ENCODE results near the gene HKDC1.

HKDC1 gene

GRCh38 chr10:69290993-69291392 lies 70.9 kb downstream of the HKDC1 start:
- TF ChIP-seq GATA1 (IDR thresholded peaks at IDR 0.05; ENCODE audit: low read depth, low read length) = no peak
- TF ChIP-seq POLR2A (IDR thresholded peaks at IDR 0.05; ENCODE audit: low read length) = no peak

GRCh38 chr10:69292459-69292858 lies 72.3 kb downstream of the HKDC1 start:
- TF ChIP-seq GATA1 (IDR thresholded peaks at IDR 0.05; ENCODE audit: low read depth, low read length) (no peak), POLR2A (IDR thresholded peaks at IDR 0.05; ENCODE audit: low read length) (no peak)
- peak; percentile 47 to 69 for DNase-seq

More at GRCh38 chr10:69290993-69291392, 70.9 kb downstream of the HKDC1 start:
- DNase-seq = no peak

DNA sequence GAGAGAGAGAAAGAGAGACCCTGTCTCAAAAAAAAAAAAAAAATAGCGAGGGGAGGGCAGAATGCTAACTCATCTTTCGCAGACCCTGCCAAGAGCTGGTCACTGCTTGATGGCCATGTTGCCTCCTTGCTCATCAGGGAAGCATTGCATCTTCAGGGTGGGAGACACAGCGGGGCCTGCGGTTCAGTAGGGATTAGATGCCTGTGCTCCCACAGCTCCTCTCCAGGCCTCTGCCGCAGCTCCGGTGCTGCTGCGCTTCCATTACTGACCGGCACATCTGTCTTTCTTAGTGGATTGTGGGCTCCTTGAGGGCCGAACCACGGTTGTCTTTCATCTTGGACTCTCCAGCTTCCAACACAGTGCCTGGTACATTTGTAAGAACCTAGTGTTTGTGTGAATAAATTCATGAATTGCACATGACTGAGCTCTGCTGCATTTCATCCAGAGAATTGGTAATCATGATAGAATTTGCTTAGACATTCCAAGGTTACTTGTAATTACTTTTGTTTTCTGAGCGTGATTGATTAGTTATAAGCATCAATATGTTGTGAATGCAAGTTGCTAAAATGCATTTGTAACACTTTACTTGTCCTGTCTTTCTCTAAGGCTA lies 75.0 kb downstream of the HKDC1 start:
- no peak for DNase-seq
- TF ChIP-seq POLR2A (IDR thresholded peaks at IDR 0.05; ENCODE audit: low read length) = no peak
- TF ChIP-seq GATA1 (IDR thresholded peaks at IDR 0.05; ENCODE audit: low read depth, low read length) = no peak

DNA sequence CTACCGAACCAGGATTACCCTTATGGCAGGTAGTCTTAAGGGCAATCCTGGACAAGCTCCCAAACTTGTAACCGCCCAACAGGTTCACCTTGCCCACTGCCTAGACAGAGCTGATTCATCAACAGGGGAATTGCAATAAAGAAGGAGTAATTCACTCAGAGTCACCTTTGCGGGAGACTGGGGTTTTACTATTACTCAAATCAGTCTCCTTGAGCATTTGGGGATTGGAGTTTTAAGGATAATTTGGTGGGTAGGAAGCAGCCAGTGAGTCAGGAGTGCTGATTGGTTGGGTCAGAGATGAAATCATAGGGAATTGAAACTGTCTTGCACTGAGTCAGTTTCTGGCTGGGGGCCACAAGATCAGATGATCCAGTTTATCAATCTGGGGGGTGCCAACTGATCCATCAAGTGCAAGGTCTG lies 83.5 kb downstream of the HKDC1 start:
- peak; percentile 31 to 33 for DNase-seq
- TF ChIP-seq GATA1 (IDR thresholded peaks at IDR 0.05; ENCODE audit: low read depth, low read length) = no peak
- no peak for TF ChIP-seq POLR2A (IDR thresholded peaks at IDR 0.05; ENCODE audit: low read length)

- no peak for TF ChIP-seq GATA1 (IDR thresholded peaks at IDR 0.05; ENCODE audit: low read depth, low read length)
- TF ChIP-seq POLR2A (IDR thresholded peaks at IDR 0.05; ENCODE audit: low read length) = no peak
- DNase-seq = no peak
Measured at GRCh38 chr10:69306421-69306820, 86.3 kb downstream of the HKDC1 start.

- no peak for DNase-seq
- no peak for TF ChIP-seq POLR2A (IDR thresholded peaks at IDR 0.05; ENCODE audit: low read length)
- no peak for TF ChIP-seq GATA1 (IDR thresholded peaks at IDR 0.05; ENCODE audit: low read depth, low read length)
Measured at GRCh38 chr10:69307434-69307833, 87.3 kb downstream of the HKDC1 start.

GRCh38 chr10:69308304-69308703 lies 88.2 kb downstream of the HKDC1 start:
- DNase-seq = peak in 1 of 2 experiments; percentile 58

DNA sequence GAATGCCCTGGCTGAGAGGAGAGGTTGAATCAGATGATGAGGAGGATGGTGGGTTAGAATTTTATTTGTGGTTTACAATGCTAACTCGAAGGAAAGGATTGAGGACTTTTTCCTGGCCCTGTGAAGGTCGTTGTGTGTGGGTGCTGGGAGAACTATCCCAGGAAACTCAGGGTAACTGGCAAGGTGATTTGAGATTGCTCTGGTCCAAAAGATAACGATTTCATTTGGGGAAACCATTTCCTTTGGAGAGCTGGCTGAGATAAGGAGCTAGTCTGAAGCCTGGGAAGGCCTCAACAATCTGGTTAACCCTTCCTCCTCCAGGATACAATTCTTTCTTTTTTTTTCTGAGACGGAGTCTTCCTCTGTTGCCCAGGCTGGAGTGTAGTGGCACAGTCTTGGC lies 91.2 kb downstream of the HKDC1 start:
- DNase-seq = no peak
- TF ChIP-seq POLR2A (IDR thresholded peaks at IDR 0.05; ENCODE audit: low read length) (no peak), GATA1 (IDR thresholded peaks at IDR 0.05; ENCODE audit: low read depth, low read length) (no peak)

DNA sequence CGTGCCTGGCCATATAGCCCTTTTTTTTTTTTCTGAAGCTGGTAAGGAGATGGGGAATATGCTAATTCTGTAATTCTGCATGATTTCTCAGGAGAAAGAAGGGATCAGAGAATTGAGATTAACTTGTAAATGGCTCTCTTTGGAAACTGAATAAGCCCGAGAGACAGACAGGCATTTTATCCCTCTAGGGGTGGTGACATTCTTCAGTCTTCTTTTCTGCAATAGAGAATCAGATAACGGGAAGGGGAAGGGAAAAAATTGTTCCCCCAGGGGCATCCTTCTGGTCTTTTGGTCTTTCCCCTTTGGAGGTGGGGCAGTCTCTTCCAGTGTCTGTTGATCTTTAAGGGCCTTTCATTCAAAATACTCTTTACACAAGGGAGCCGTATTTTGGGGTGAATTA lies 92.4 kb downstream of the HKDC1 start:
- TF ChIP-seq POLR2A (IDR thresholded peaks at IDR 0.05; ENCODE audit: low read length) = no peak
- no peak for TF ChIP-seq GATA1 (IDR thresholded peaks at IDR 0.05; ENCODE audit: low read depth, low read length)
- peak in 1 of 2 experiments; percentile 43 for DNase-seq

DNA sequence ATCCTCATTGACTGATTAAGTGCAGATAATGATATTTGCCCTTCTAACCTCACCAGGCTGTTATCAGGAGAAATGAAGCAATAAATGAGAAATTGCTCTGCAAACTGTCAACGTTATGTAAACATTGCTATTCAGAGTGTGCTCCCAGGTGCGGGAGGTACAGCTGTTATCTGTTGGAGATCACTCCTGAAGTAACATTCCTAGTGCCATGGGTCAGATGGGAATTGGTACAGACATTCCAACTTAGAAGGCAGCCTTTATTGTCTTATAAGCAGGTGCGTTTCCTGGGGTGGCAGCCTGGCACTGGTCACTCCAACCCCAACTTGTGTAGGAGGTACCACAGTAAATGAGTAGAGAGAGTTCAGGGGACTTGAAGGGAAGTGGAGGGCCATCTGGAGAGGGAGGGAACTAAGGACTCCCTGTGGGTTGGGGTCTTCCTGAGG lies 95.0 kb downstream of the HKDC1 start:
- peak; percentile 72 to 84 for DNase-seq
- TF ChIP-seq GATA1 (IDR thresholded peaks at IDR 0.05; ENCODE audit: low read depth, low read length) (no peak), POLR2A (IDR thresholded peaks at IDR 0.05; ENCODE audit: low read length) (no peak)

- DNase-seq = peak; percentile 95 to 98
- peak; percentile 99 for TF ChIP-seq POLR2A (IDR thresholded peaks at IDR 0.05; ENCODE audit: low read length)
- TF ChIP-seq GATA1 (IDR thresholded peaks at IDR 0.05; ENCODE audit: low read depth, low read length) = peak; percentile 72
Measured at GRCh38 chr10:69315610-69316312, 95.6 kb downstream of the HKDC1 start.

GRCh38 chr10:69316313-69317059 lies 96.4 kb downstream of the HKDC1 start:
- TF ChIP-seq POLR2A (IDR thresholded peaks at IDR 0.05; ENCODE audit: low read length) = no peak
- TF ChIP-seq GATA1 (IDR thresholded peaks at IDR 0.05; ENCODE audit: low read depth, low read length) = no peak
- DNase-seq = peak; percentile 82 to 88
